HEK293 (cell line): ENCODE data around the gene ZNF785.

ENCODE experiments used
- FEZF1 ChIP-seq: fragments of 450-650 bp; formaldehyde crosslinking; IDR thresholded peaks from 2 replicates; pipeline ENCODE4 v1.5.1; 2016; ENCODE audit warnings: missing biosample characterization, missing genetic modification characterization
- MZF1 ChIP-seq: fragments of 450-650 bp; formaldehyde crosslinking; IDR thresholded peaks from 2 replicates; pipeline ENCODE4 v1.5.1; 2017; ENCODE audit warnings: missing biosample characterization, missing genetic modification characterization, borderline replicate concordance
- PRDM1 ChIP-seq: fragments of 450-650 bp; formaldehyde crosslinking; IDR thresholded peaks from 2 replicates; pipeline ENCODE4; 2016; ENCODE audit warnings: missing biosample characterization, missing genetic modification characterization
- REPIN1 ChIP-seq: fragments of 450-650 bp; formaldehyde crosslinking; IDR thresholded peaks from 2 replicates; pipeline ENCODE4 v1.5.1; 2017; ENCODE audit warnings: missing biosample characterization, missing genetic modification characterization, low read depth
- SALL2 ChIP-seq: fragments of 450-650 bp; formaldehyde crosslinking; IDR thresholded peaks from 2 replicates; pipeline ENCODE4 v1.5.0; 2017; ENCODE audit warnings: missing biosample characterization, mild to moderate bottlenecking, missing genetic modification characterization, borderline replicate concordance
- SCRT2 ChIP-seq: fragments of 450-650 bp; formaldehyde crosslinking; IDR thresholded peaks from 2 replicates; pipeline ENCODE4 v1.5.1; 2016; ENCODE audit warnings: missing biosample characterization, missing genetic modification characterization
- SP3 ChIP-seq: fragments of 450-650 bp; formaldehyde crosslinking; IDR thresholded peaks from 2 replicates; pipeline ENCODE4 v1.5.1; 2016; ENCODE audit warnings: missing biosample characterization, missing genetic modification characterization
- TCF7L2 ChIP-seq: IDR thresholded peaks from 2 replicates; pipeline ENCODE4 v1.6.1; 2011; ENCODE audit warnings: low read depth, mild to moderate bottlenecking, inconsistent platforms, low read length, moderate library complexity, borderline replicate concordance
- YY2 ChIP-seq: fragments of 450-650 bp; formaldehyde crosslinking; IDR thresholded peaks from 2 replicates; pipeline ENCODE4 v1.5.1; 2016; ENCODE audit warnings: missing biosample characterization, missing genetic modification characterization
- ZBTB17 ChIP-seq: fragments of 450-650 bp; formaldehyde crosslinking; IDR thresholded peaks from 2 replicates; pipeline ENCODE4 v1.5.1; 2016; ENCODE audit warnings: missing biosample characterization, missing genetic modification characterization
- ZBTB6 ChIP-seq: fragments of 450-650 bp; formaldehyde crosslinking; IDR thresholded peaks from 2 replicates; pipeline ENCODE4 v1.5.1; 2017; ENCODE audit warnings: missing biosample characterization, missing genetic modification characterization
- ZFHX2 ChIP-seq: fragments of 450-650 bp; formaldehyde crosslinking; conservative IDR thresholded peaks from 2 replicates; pipeline ENCODE4 v1.5.1; 2016; ENCODE audit warnings: missing biosample characterization, missing genetic modification characterization
- ZNF10 ChIP-seq: fragments of 450-650 bp; formaldehyde crosslinking; IDR thresholded peaks from 2 replicates; pipeline ENCODE4 v1.5.1; 2017; ENCODE audit warnings: missing biosample characterization, missing genetic modification characterization
- ZNF112 ChIP-seq: fragments of 450-650 bp; formaldehyde crosslinking; IDR thresholded peaks from 2 replicates; pipeline ENCODE4 v1.5.0; 2017; ENCODE audit warnings: missing biosample characterization, missing genetic modification characterization
- ZNF138 ChIP-seq: fragments of 450-650 bp; formaldehyde crosslinking; IDR thresholded peaks from 2 replicates; pipeline ENCODE4 v1.5.1; 2016; ENCODE audit warnings: missing biosample characterization, missing genetic modification characterization, borderline replicate concordance
- ZNF292 ChIP-seq: fragments of 450-650 bp; formaldehyde crosslinking; IDR thresholded peaks from 2 replicates; pipeline ENCODE4 v1.5.1; 2016; ENCODE audit warnings: low read depth, missing biosample characterization, missing genetic modification characterization, borderline replicate concordance
- ZNF501 ChIP-seq: fragments of 450-650 bp; formaldehyde crosslinking; IDR thresholded peaks from 2 replicates; pipeline ENCODE4 v1.5.1; 2016; ENCODE audit warnings: missing biosample characterization, missing genetic modification characterization
- ZNF530 ChIP-seq: fragments of 450-650 bp; formaldehyde crosslinking; IDR thresholded peaks from 2 replicates; pipeline ENCODE4 v1.5.1; 2016; ENCODE audit warnings: low read depth, missing biosample characterization, missing genetic modification characterization
- ZNF548 ChIP-seq: fragments of 450-650 bp; formaldehyde crosslinking; IDR thresholded peaks from 2 replicates; pipeline ENCODE4 v1.5.1; 2016; ENCODE audit warnings: missing biosample characterization, missing genetic modification characterization
- ZNF571 ChIP-seq: fragments of 450-650 bp; formaldehyde crosslinking; IDR thresholded peaks from 2 replicates; pipeline ENCODE4 v1.5.0; 2017; ENCODE audit warnings: missing biosample characterization, missing genetic modification characterization
- ZNF600 ChIP-seq: fragments of 450-650 bp; formaldehyde crosslinking; IDR thresholded peaks from 2 replicates; pipeline ENCODE4 v1.5.1; 2016; ENCODE audit warnings: missing biosample characterization, missing genetic modification characterization
- ZNF654 ChIP-seq: fragments of 450-650 bp; formaldehyde crosslinking; IDR thresholded peaks from 2 replicates; pipeline ENCODE4 v1.5.1; 2016; ENCODE audit warnings: low read depth, missing biosample characterization, missing genetic modification characterization
- ZNF670 ChIP-seq: fragments of 450-650 bp; formaldehyde crosslinking; IDR thresholded peaks from 2 replicates; pipeline ENCODE4 v1.5.1; 2016; ENCODE audit warnings: missing biosample characterization, missing genetic modification characterization, low read depth
- ZNF707 ChIP-seq: fragments of 450-650 bp; formaldehyde crosslinking; IDR thresholded peaks from 2 replicates; pipeline ENCODE4 v1.5.1; 2016; ENCODE audit warnings: missing biosample characterization, missing genetic modification characterization
- ZNF76 ChIP-seq: fragments of 450-650 bp; formaldehyde crosslinking; IDR thresholded peaks from 2 replicates; pipeline ENCODE4; 2016; ENCODE audit warnings: low read depth, missing biosample characterization, missing genetic modification characterization, borderline replicate concordance
- ZNF791 ChIP-seq: fragments of 450-650 bp; formaldehyde crosslinking; IDR thresholded peaks from 2 replicates; pipeline ENCODE4 v1.5.1; 2016; ENCODE audit warnings: missing biosample characterization, missing genetic modification characterization
- TF ChIP-seq, protein P1 (sequence below): fragments of 450-650 bp; formaldehyde crosslinking; IDR thresholded peaks from 2 replicates; pipeline ENCODE4 v1.5.1; 2016; ENCODE audit warnings: missing biosample characterization, missing genetic modification characterization
- TF ChIP-seq, protein P2 (sequence below): fragments of 450-650 bp; formaldehyde crosslinking; conservative IDR thresholded peaks from 2 replicates; pipeline ENCODE4 v1.5.1; 2016; ENCODE audit warnings: low read depth, missing biosample characterization, missing genetic modification characterization
- TF ChIP-seq, protein P3 (sequence below): fragments of 450-650 bp; formaldehyde crosslinking; IDR thresholded peaks from 2 replicates; pipeline ENCODE4 v1.5.1; 2016; ENCODE audit warnings: missing biosample characterization, missing genetic modification characterization

Gene ZNF785

DNA sequence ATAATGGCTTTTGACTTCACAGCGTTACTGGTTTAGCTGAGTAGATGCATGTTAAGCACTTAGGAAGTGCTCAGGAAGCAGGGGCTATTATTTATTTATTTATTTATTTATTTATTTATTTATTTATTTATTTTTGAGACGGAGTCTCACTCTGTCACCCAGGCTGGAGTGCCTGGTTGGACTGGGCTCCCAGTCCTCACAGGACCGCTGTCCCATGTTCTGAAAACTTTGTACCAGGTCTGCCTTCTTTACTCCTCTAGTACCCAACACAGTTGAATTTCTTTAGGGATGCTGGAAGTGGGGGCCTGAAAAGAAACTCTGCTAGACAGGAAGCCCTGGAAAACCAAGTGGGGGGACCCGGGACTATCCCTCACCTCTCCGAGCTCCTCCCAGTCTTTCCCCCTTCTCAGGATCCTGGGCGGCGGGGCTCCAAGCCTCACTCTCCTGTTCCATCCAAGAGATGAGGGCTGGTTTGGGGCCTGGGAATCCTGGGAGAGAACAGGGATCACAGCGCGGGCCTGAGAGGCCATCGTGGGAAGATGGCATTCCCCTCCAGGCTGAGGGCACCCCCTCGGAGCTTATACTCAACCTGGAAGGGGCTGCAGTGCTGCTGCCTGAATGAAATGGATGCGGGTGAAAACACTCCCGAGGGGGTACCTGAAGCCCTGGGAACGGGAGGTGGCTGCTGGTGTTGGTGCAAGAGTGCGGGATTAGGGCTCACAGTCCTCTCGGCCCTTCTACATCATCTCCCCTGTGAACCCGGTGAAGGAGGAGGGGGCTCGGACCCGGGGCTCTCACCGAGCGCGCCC is 14.7 kb downstream of the ZNF785 start (continued):
- TF ChIP-seq MZF1 (tag by site-specific recombination), result peak; percentile 94; the same call in 1 of the 2 replicates
- TF ChIP-seq TCF7L2, result no peak
- no peak for TF ChIP-seq ZFHX2 (tag by site-specific recombination)
- peak; percentile 73 for TF ChIP-seq ZNF76 (tag by site-specific recombination)
- TF ChIP-seq PRDM1, result no peak
- TF ChIP-seq, protein P1, sequence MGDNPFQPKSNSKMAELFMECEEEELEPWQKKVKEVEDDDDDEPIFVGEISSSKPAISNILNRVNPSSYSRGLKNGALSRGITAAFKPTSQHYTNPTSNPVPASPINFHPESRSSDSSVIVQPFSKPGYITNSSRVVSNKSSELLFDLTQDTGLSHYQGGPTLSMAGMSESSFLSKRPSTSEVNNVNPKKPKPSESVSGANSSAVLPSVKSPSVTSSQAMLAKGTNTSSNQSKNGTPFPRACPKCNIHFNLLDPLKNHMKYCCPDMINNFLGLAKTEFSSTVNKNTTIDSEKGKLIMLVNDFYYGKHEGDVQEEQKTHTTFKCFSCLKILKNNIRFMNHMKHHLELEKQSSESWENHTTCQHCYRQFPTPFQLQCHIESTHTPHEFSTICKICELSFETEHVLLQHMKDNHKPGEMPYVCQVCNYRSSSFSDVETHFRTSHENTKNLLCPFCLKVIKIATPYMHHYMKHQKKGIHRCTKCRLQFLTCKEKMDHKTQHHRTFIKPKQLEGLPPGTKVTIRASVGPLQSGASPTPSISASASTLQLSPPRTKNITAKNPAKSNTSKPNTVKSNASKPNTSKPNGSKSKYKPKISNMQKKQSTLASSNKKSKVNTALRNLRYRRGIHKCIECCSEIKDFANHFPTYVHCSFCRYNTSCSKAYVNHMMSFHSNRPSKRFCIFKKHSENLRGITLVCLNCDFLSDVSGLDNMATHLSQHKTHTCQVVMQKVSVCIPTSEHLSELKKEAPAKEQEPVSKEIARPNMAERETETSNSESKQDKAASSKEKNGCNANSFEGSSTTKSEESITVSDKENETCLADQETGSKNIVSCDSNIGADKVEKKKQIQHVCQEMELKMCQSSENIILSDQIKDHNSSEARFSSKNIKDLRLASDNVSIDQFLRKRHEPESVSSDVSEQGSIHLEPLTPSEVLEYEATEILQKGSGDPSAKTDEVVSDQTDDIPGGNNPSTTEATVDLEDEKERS (tag by site-specific recombination), result no peak
- TF ChIP-seq ZNF292, result peak; percentile 100
- TF ChIP-seq ZNF138 (tag by site-specific recombination), result peak; percentile 98
- TF ChIP-seq, protein P2, sequence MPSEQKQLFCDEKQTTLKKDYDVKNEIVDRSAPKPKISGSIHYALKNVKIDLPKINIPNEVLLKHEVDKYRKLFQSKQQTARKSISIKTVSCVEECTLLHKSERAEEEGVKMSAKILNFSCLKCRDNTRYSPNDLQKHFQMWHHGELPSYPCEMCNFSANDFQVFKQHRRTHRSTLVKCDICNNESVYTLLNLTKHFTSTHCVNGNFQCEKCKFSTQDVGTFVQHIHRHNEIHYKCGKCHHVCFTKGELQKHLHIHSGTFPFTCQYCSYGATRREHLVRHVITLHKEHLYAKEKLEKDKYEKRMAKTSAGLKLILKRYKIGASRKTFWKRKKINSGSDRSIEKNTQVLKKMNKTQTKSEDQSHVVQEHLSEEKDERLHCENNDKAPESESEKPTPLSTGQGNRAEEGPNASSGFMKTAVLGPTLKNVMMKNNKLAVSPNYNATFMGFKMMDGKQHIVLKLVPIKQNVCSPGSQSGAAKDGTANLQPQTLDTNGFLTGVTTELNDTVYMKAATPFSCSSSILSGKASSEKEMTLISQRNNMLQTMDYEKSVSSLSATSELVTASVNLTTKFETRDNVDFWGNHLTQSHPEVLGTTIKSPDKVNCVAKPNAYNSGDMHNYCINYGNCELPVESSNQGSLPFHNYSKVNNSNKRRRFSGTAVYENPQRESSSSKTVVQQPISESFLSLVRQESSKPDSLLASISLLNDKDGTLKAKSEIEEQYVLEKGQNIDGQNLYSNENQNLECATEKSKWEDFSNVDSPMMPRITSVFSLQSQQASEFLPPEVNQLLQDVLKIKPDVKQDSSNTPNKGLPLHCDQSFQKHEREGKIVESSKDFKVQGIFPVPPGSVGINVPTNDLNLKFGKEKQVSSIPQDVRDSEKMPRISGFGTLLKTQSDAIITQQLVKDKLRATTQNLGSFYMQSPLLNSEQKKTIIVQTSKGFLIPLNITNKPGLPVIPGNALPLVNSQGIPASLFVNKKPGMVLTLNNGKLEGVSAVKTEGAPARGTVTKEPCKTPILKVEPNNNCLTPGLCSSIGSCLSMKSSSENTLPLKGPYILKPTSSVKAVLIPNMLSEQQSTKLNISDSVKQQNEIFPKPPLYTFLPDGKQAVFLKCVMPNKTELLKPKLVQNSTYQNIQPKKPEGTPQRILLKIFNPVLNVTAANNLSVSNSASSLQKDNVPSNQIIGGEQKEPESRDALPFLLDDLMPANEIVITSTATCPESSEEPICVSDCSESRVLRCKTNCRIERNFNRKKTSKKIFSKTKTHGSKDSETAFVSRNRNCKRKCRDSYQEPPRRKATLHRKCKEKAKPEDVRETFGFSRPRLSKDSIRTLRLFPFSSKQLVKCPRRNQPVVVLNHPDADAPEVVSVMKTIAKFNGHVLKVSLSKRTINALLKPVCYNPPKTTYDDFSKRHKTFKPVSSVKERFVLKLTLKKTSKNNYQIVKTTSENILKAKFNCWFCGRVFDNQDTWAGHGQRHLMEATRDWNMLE (tag by site-specific recombination), result peak; percentile 99
- TF ChIP-seq ZNF10 (tag by site-specific recombination), result peak; percentile 59; the same call in 1 of the 2 replicates
- 0 out of 2 replicates have a peak, but pooled peaks have one; percentile 60 for TF ChIP-seq ZNF670
- TF ChIP-seq ZNF654, result peak; percentile 84
- TF ChIP-seq, protein P3, sequence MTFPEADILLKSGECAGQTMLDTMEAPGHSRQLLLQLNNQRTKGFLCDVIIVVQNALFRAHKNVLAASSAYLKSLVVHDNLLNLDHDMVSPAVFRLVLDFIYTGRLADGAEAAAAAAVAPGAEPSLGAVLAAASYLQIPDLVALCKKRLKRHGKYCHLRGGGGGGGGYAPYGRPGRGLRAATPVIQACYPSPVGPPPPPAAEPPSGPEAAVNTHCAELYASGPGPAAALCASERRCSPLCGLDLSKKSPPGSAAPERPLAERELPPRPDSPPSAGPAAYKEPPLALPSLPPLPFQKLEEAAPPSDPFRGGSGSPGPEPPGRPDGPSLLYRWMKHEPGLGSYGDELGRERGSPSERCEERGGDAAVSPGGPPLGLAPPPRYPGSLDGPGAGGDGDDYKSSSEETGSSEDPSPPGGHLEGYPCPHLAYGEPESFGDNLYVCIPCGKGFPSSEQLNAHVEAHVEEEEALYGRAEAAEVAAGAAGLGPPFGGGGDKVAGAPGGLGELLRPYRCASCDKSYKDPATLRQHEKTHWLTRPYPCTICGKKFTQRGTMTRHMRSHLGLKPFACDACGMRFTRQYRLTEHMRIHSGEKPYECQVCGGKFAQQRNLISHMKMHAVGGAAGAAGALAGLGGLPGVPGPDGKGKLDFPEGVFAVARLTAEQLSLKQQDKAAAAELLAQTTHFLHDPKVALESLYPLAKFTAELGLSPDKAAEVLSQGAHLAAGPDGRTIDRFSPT (tag by site-specific recombination), result no peak
- TF ChIP-seq ZNF530, result peak; percentile 96
- TF ChIP-seq ZNF548 (tag by site-specific recombination), result peak; percentile 61
- no peak for TF ChIP-seq ZBTB6 (tag by site-specific recombination)
- TF ChIP-seq SALL2 (tag by site-specific recombination), result no peak
- TF ChIP-seq ZNF707 (tag by site-specific recombination), result no peak
- peak; percentile 94 for TF ChIP-seq ZNF501 (tag by site-specific recombination)
- TF ChIP-seq ZNF571 (tag by site-specific recombination), result no peak
- TF ChIP-seq SCRT2 (tag by site-specific recombination), result no peak; the same call in 1 of the 2 replicates
- no peak for TF ChIP-seq YY2
- no peak for TF ChIP-seq ZNF600 (tag by site-specific recombination)
- peak; percentile 93 for TF ChIP-seq ZNF791 (tag by site-specific recombination)
- peak; percentile 75 for TF ChIP-seq ZBTB17 (tag by site-specific recombination)
- TF ChIP-seq ZNF112, result no peak
- TF ChIP-seq FEZF1, result no peak; the same call in 1 of the 2 replicates
- peak; percentile 50 for TF ChIP-seq SP3 (tag by site-specific recombination)
- peak; percentile 31; the same call in 1 of the 2 replicates for TF ChIP-seq REPIN1 (tag by site-specific recombination)
